Upper lobe of left lung (tissue), 4 donors: Measurements from ENCODE around the gene PTPRN2.

Experiments used
- POLR2A ChIP-seq, 4 donors: fragments of 450-650 bp; IDR thresholded peaks; one replicate each; pipeline ENCODE4 v1.5.1; 2016 to 2017; ENCODE audit warnings: antibody characterized with exemption in 4 of 4, mild to moderate bottlenecking in 2 of 4
- POLR2AphosphoS5 ChIP-seq, 2 donors: sonication (generic); formaldehyde crosslinking; IDR thresholded peaks; one replicate each; pipeline ENCODE4 v1.5.1; 2017; ENCODE audit warnings: antibody characterized with exemption in 2 of 2
- TF ChIP-seq, protein P1 (sequence below), 6 experiments: fragments of 450-650 bp in 4 of 6; fragments of 200-600 bp in 2 of 6; sonication (generic) in 2 of 6; IDR thresholded peaks; one replicate each; pipeline ENCODE4 v1.5.1; 2016 to 2019; ENCODE audit warnings: antibody characterized with exemption in 6 of 6

DNA sequence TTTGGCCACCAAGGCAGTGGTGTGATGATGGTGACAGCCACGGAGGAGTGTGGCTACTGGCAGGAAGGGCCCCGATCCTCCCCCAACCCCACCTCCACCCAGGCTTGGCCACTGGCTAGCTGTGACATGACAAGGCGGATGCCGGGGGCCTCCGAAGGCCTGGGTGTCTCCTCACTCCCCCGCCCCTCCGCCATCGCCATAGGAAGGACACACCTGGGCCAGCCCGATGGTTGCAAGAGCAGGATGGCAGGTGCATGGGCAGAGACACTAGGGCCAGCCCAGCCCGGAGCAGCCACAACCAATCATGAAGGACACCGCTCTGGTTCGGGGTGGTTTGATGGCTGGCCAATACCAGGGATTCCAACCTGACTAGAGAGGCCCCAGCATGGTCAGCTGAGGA is 81.0 kb downstream of the PTPRN2 start:
- TF ChIP-seq, protein P1, sequence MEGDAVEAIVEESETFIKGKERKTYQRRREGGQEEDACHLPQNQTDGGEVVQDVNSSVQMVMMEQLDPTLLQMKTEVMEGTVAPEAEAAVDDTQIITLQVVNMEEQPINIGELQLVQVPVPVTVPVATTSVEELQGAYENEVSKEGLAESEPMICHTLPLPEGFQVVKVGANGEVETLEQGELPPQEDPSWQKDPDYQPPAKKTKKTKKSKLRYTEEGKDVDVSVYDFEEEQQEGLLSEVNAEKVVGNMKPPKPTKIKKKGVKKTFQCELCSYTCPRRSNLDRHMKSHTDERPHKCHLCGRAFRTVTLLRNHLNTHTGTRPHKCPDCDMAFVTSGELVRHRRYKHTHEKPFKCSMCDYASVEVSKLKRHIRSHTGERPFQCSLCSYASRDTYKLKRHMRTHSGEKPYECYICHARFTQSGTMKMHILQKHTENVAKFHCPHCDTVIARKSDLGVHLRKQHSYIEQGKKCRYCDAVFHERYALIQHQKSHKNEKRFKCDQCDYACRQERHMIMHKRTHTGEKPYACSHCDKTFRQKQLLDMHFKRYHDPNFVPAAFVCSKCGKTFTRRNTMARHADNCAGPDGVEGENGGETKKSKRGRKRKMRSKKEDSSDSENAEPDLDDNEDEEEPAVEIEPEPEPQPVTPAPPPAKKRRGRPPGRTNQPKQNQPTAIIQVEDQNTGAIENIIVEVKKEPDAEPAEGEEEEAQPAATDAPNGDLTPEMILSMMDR (IDR thresholded peaks at IDR 0.05): no peak
- TF ChIP-seq POLR2A (IDR thresholded peaks at IDR 0.05): no peak
- TF ChIP-seq POLR2AphosphoS5 (IDR thresholded peaks at IDR 0.05): no peak
